B cell (primary cell): Measurements from ENCODE around the gene LKAAEAR1. TPM values are rescaled to one million over a fixed set of nuclear protein-coding genes. Genes with fewer than 3 reads are reported as not detected.

ENCODE experiments used
- ATAC-seq: fragments of 200-7000 bp; cut with Tn5 transposase; one replicate; pipeline ENCODE4 v1.10.0; 2021; ENCODE audit warnings: low read depth, mild to moderate bottlenecking, moderate number of reproducible peaks, moderate library complexity
- CTCF ChIA-PET: fragments of 350-600 bp; sonication (Branson Sonifier 250); formaldehyde crosslinking; loops from one replicate; lab custom pipeline; 2021; ENCODE audit warnings: antibody characterized with exemption, inconsistent platforms; lab: Charles Lee
- POLR2A ChIA-PET: fragments of 350-600 bp; sonication (Branson Sonifier 250); formaldehyde crosslinking; loops from one replicate; lab custom pipeline; 2021; ENCODE audit warnings: antibody characterized with exemption; lab: Charles Lee
- DNase-seq: peaks from one replicate; pipeline ENCODE4 v3.0.0; 2013
- H2AFZ ChIP-seq: 2 replicates; pipeline ENCODE4 v1.6.1; 2012; ENCODE audit warnings: mild to moderate bottlenecking, low read depth, low read length; ENCODE audit not compliant: insufficient read depth, poor library complexity, severe bottlenecking
- H3K27ac ChIP-seq, 2 donors: 1 replicate in 1 of 2; 2 replicates in 1 of 2; pipeline ENCODE4 v1.5.1; 2012 to 2013; ENCODE audit warnings: low read length in 2 of 2, mild to moderate bottlenecking in 2 of 2, moderate library complexity in 1 of 2
- H3K27me3 ChIP-seq, 4 experiments: fragments of 200-600 bp in 1 of 4; sonication (generic) in 1 of 4; replicated peaks in 1 of 4; 1 replicate in 2 of 4; 2 replicates in 2 of 4; pipeline versions ENCODE4 v1.6.1 to v1.7.0; 2013 to 2016; ENCODE audit warnings: low read length in 3 of 4, mild to moderate bottlenecking in 2 of 4, mixed read lengths in 1 of 4, moderate library complexity in 1 of 4; ENCODE audit not compliant: insufficient read depth in 4 of 4, control insufficient read depth in 3 of 4; ENCODE audit errors: control extremely low read depth in 1 of 4
- H3K36me3 ChIP-seq, 2 experiments: replicated peaks in 1 of 2; 1 replicate in 1 of 2; 2 replicates in 1 of 2; pipeline versions ENCODE4 v1.6.1 to v1.7.1; 2013; ENCODE audit warnings: low read length in 1 of 2; ENCODE audit not compliant: insufficient read depth in 2 of 2, control insufficient read depth in 1 of 2; ENCODE audit errors: control extremely low read depth in 1 of 2, extremely low read depth in 1 of 2
- H3K4me1 ChIP-seq, 2 donors: fragments of 200-600 bp in 1 of 2; sonication (generic) in 1 of 2; 1 replicate in 1 of 2; 2 replicates in 1 of 2; pipeline versions ENCODE4 v1.5.1 to v1.6.1; 2013 to 2017; ENCODE audit warnings: low read length in 2 of 2; ENCODE audit not compliant: control insufficient read depth in 2 of 2, insufficient read depth in 2 of 2
- H3K4me2 ChIP-seq: replicated peaks from 2 replicates; pipeline ENCODE3; 2012; ENCODE audit warnings: mild to moderate bottlenecking, low read depth, low read length; ENCODE audit not compliant: poor library complexity, severe bottlenecking
- H3K4me3 ChIP-seq, 5 experiments: fragments of 200-600 bp in 1 of 5; sonication (generic) in 1 of 5; 1 replicate in 3 of 5; 2 replicates in 2 of 5; pipeline versions ENCODE4 v1.5.1 to v1.7.0; 2011 to 2016; ENCODE audit warnings: low read length in 4 of 5, mild to moderate bottlenecking in 4 of 5, low read depth in 2 of 5, control low read depth in 1 of 5, moderate library complexity in 1 of 5; ENCODE audit not compliant: insufficient read depth in 1 of 5; ENCODE audit errors: control extremely low read depth in 1 of 5, extremely low read depth in 1 of 5
- H3K79me2 ChIP-seq: fragments of 200-600 bp; sonication (generic); one replicate; pipeline ENCODE4 v1.6.0; 2016; ENCODE audit warnings: low read length; ENCODE audit not compliant: control insufficient read depth, insufficient read depth
- H3K9ac ChIP-seq: fragments of 200-600 bp; sonication (generic); 2 replicates; pipeline ENCODE4 v1.6.1; 2017; ENCODE audit warnings: mild to moderate bottlenecking, low read length, moderate library complexity
- H3K9me3 ChIP-seq, 3 donors: one replicate each; pipeline versions ENCODE4 v1.6.1 to v1.7.1; 2013; ENCODE audit warnings: low read length in 2 of 3; ENCODE audit not compliant: control insufficient read depth in 2 of 3, insufficient read depth in 1 of 3; ENCODE audit errors: control extremely low read depth in 1 of 3
- H4K20me1 ChIP-seq: 2 replicates; pipeline ENCODE4 v1.6.0; 2012; ENCODE audit warnings: mild to moderate bottlenecking, low read length; ENCODE audit not compliant: insufficient read depth, control insufficient read depth, poor library complexity, severe bottlenecking
- H3K27ac Mint-ChIP-seq: one replicate; pipeline ENCODE4 v1.8.0; 2021; ENCODE audit warnings: mixed read lengths
- H3K27me3 Mint-ChIP-seq: one replicate; pipeline ENCODE4 v1.8.0; 2021; ENCODE audit warnings: mixed read lengths
- H3K4me1 Mint-ChIP-seq: one replicate; pipeline ENCODE4 v1.8.0; 2021; ENCODE audit warnings: mixed read lengths
- H3K4me3 Mint-ChIP-seq: one replicate; pipeline ENCODE4 v1.8.0; 2021; ENCODE audit warnings: mixed read lengths
- H3K9me3 Mint-ChIP-seq: one replicate; pipeline ENCODE4 v1.8.0; 2022; ENCODE audit warnings: mixed read lengths; ENCODE audit not compliant: insufficient read depth
- EZH2 ChIP-seq: IDR thresholded peaks from 2 replicates; pipeline ENCODE4 v1.6.1; 2012; ENCODE audit warnings: borderline replicate concordance, low read depth, mild to moderate bottlenecking, moderate library complexity, low read length; ENCODE audit not compliant: insufficient read depth, poor library complexity, severe bottlenecking
- WGBS: methylation state at CpG from one replicate; pipeline ENCODE4 v1.1.5; 2013; ENCODE audit warnings: missing lambda C conversion rate; ENCODE audit not compliant: insufficient coverage; 5-methylcytosine and 5-hydroxymethylcytosine counted together
- intact Hi-C: fragments of 100-400 bp; cut with micrococcal nuclease; formaldehyde crosslinking; loops from one replicate; pipeline ENCODE4 v1.10.0; 2022
- polyA plus RNA-seq: library from polyadenylated mRNA; depleted of rRNA; stranded (reverse); fragments of >200 nt; gene quantifications from 2 replicates; pipeline ENCODE4 v1.2.3, GENCODE V29; 2012
- total RNA-seq, 2 donors: library from RNA; stranded (reverse); fragments of 120-200 nt in 1 of 2; gene quantifications; 1 replicate in 1 of 2; 2 replicates in 1 of 2; pipeline versions ENCODE4 v1.2.3 to v1.2.4, GENCODE V29; 2013 to 2022
- TF ChIP-seq, protein P1 (sequence below): fragments of 200-600 bp; IDR thresholded peaks from one replicate; pipeline ENCODE4 v1.8.0; 2022; ENCODE audit warnings: antibody characterized with exemption, mild to moderate bottlenecking

LKAAEAR1 gene
- total and polyA plus RNA-seq, 2 donors (not counting 1 experiment from before 2014, with no cell fraction given) = 1.9 TPM; not detected in 1

DNA sequence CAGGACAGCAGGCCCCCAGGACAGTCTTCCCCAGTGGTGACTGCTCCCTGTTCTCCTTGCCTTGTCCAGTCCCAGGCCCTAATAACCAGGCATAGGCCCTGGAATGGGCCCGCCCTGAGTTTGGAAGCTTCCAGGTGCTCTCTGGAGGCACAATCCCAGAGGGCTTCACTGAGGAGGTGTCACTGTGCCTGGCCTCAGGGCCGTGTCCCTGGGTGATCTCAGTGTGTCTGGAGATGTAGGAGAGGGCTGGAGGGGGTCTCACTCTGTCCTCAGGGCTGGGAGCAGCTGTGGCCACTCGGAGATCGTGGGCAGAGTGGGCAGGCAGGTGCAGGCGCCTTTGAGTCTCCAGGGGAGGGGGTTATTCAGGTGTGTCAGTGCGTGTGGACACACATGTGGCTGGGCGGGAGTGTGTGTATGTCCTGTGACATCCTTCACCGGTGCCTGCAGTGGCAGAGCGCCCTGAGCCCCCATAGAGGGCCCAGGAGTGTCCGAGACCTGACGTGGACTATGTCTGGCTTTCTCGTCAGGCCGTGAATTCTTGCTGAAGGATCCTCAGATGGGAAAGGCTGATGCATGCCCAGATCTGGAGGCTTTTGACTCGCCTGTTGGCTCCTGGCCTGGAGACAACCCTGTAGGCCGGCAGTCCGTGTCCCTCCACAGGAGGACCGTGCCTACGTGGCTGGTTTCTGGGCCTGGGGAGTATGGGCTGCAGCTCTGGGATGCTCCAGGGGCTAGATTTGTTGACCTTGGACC lies 28.7 kb upstream of the LKAAEAR1 start:
- Histone ChIP-seq H4K20me1 (no peaks in the 10 kb centered on the region), H2AFZ (no peak overlapping the region), H3K9me3 (no peaks in the 10 kb centered on the region), H3K4me1 (peaks cover 11 to 30% of the 10 kb centered on the region in 2 donors), H3K4me2 (peak overlapping the region; percentile 5), H3K9ac (no peak overlapping the region), H3K4me3 (no peak overlapping the region), H3K79me2 (no peaks in the 10 kb centered on the region), H3K27me3 (peaks cover 0 to 3% (median 0%) of the 10 kb centered on the region in 4 experiments), H3K36me3 (no peaks in the 10 kb centered on the region), H3K27ac (no peak overlapping the region)
- 84% methylated on average over 18 of the region's 18 CpGs for WGBS
- ChIA-PET CTCF (interaction anchor here (4.2 kb wide), 1 partner anchor 12 kb away, joined by 19 read pairs; no protein-coding TSS in a partner anchor), POLR2A (no interaction called here)
- Mint-ChIP-seq H3K4me3 (no peak overlapping the region), H3K27ac (no peak overlapping the region), H3K9me3 (no peaks in the 10 kb centered on the region), H3K27me3 (no peaks in the 10 kb centered on the region), H3K4me1 (peaks cover 23% of the 10 kb centered on the region)
- ATAC-seq (no peak), DNase-seq (no peak)
- TF ChIP-seq, protein P1, sequence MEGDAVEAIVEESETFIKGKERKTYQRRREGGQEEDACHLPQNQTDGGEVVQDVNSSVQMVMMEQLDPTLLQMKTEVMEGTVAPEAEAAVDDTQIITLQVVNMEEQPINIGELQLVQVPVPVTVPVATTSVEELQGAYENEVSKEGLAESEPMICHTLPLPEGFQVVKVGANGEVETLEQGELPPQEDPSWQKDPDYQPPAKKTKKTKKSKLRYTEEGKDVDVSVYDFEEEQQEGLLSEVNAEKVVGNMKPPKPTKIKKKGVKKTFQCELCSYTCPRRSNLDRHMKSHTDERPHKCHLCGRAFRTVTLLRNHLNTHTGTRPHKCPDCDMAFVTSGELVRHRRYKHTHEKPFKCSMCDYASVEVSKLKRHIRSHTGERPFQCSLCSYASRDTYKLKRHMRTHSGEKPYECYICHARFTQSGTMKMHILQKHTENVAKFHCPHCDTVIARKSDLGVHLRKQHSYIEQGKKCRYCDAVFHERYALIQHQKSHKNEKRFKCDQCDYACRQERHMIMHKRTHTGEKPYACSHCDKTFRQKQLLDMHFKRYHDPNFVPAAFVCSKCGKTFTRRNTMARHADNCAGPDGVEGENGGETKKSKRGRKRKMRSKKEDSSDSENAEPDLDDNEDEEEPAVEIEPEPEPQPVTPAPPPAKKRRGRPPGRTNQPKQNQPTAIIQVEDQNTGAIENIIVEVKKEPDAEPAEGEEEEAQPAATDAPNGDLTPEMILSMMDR = no peak
- no peak for TF ChIP-seq EZH2
- intact Hi-C loops = no loop called here
